HG03378 (cell line): ENCODE results near the gene RPS25.
A peak's percentile ranks its signal among the peaks of the same experiment; 100 is the strongest.
"Not testable (repeated sequence)": the region's sequence is repeated elsewhere in the genome, so short reads cannot be mapped to it uniquely, and the experiment has no call there.

Experiments
- ATAC-seq: cut with Tn5 transposase; IDR thresholded peaks from one replicate; pipeline ENCODE4 v1.9.1; 2021; ENCODE audit warnings: mild to moderate bottlenecking, moderate library complexity; ENCODE audit not compliant: unreplicated experiment

RPS25 gene

DNA sequence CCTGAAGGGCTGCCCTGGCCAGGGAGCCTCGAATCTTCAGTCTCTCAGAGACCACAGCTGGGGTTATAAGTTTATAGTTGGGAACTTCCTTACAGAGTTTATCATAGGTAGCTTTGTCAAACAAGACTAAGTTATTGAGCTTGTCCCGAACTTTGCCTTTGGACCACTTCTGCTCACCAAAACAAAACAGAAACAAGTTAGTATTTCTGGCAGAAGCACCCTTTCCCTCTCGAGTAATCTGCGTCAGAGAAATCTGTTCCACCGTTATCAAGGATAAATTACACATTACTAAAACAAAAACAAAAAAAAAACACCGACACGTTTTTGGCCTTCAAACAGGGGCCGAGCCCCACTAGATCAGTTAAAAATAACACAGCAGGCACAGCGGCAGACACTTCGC, 766 bp downstream of the RPS25 start:
- ATAC-seq: not testable (repeated sequence)

DNA sequence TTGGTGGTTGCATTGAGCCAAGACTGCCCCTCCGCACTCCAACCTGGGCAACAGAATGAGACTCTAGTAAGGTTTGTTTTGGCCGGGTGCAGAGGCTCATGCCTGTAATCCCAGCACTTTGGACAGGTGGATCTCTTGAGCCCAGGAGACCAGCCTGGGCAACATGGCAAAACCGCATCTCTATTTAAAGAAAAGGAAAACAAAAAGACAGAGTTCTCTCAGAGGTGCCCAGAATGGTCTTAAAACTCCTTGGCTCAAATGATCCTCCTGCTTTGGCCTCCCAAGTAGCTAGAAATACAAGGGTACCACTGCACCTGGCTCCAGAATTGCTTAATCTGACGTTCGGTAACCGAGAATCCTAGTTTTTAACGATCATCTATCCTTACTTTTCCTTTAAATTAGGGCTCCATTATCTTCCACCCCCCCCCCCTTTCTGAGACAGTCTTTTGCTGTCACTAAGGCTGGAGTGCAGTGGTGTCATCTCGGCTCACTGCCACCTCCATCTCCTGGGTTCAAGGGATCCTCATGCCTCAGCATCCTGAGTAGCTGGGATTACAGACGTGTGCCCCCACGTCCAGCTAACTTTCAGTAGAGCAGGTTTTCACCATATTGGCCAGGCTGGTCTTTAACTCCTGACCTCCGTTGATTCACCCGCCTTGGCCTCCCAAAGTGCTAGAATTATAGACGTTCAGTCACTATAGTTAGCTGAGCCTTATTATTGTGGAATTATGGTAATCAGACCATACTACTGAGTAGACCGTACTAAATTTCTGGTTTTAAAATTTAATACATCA, 1.7 kb downstream of the RPS25 start:
- no peak for ATAC-seq

DNA sequence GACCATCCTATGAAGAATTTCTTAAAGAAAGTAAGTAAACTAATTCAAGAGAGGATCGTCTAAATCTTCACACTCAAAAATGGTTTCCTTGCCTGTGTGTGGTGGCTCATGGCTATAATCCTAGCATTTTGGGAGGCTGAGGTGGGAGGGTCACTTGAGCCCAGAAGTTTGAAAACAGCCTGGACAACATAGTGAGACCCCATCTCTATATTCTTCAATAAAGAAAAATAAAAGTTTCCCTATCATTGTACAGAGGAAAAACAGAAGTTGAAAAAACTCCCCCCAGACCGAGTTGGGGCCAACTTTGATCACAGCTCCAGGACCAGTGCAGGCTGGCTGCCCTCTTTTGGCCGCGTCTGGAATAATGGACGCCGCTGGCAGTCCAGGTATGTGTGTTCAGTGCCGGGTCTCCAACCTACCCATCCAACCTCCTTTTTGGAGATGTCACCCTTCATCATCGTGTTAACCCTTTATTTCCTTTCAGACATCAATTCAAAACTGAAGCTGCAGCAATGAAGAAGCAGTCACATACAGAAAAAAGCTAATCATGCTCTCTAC, 3.0 kb downstream of the RPS25 start:
- ATAC-seq: no peak

DNA sequence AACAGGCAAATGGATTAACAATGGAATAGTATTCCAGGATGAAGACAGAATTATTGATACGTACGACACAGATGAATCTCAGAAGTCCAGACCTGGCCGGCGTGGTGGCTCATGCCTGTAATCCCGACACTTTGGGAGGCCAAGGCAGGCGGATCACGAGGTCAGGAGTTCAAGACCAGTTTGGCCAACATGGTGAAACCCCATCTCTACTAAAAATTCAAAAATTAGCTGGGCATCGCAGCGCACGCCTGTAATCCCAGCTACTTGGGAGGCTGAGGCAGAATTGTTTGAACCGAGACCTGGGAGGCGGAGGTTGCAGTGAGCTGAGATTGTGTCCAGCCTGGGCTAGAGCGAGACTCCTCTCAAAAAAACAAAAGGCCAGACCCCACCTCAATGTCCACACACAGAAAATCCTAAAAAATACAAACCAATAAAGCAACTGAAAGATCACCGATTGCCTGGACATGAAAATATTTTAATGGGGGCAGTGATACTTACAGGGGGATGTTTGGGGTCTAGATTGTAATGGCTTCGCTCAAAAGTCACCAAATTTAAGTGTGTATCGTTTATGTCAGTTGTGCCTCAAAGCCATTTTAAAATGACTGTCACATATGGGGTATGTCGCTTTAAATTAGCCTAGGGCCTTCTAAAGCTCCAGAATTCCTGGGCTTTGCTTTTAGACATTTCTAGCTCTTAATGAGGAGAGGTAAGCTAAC, 3.8 kb downstream of the RPS25 start:
- no peak for ATAC-seq

DNA sequence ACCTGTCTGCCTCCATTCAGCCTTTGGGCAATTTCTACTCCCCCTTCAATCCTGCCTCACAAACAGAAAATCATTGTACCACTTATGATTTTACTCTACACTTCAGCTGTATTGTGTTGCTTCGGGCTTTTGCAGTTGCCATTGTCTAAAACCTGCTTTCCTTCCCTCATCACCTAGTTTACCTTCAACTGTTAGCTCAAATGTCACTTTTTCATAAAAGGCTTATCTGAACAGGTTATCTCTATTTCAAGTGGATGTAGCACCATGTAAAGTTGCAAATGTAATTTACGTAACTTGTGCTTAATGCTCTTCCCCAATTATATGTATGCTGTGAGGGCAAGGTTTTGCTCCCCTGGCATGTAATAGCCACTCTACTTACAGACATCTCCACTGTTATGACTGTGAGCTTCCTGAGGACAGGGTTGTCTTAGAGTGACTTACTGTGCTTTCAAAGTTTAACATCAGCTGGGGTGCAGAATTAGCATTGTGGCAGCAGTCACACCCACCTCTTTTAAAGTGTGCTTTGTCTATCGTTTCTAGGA, 5.4 kb downstream of the RPS25 start:
- no peak for ATAC-seq

DNA sequence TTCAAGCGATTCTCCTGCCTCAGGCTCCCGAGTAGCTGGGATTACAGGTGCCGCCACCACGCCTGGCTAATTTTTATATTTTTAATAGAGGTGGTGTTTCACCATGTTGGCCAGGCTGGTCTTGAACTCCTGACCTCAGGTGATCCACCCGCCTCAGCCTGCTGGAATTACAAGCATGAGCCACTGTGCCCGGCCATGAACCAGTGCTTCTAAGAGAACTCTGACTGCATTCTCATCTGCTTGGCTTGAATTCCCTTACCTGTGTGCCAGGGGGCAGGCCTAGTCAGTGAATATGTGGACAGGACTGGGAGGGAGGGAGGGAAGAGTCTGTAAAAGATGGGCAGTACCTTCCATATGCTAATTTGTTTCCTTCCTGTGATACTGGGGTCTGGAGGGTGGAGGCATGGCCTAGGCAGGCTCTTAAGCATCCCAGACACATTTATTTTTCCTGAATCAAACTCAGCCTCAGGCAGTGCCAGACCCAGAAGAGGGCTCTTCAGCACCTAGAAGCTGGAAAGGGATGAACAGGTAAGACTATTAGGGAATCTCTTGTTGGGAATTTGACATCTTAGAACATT, 6.6 kb downstream of the RPS25 start:
- no peak for ATAC-seq

DNA sequence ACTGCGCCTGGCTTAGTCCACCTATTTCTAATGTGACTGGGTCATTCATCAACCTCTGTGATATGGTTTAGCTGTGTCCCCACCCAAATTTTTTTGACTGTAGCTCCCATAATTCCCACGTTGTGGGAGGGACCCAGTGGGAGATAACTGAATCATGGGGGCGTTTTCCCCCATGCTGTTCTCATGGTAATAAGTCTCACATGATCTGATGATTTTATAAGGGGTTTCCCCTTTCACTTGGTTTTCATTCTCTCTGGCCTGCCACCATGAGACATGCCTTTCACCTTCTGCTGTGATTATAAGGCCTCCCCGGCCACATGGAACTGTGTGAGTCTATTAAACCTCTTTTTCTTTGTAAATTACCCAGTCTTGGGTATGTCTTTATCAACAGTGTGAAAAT, 11.5 kb downstream of the RPS25 start:
- ATAC-seq: no peak

DNA sequence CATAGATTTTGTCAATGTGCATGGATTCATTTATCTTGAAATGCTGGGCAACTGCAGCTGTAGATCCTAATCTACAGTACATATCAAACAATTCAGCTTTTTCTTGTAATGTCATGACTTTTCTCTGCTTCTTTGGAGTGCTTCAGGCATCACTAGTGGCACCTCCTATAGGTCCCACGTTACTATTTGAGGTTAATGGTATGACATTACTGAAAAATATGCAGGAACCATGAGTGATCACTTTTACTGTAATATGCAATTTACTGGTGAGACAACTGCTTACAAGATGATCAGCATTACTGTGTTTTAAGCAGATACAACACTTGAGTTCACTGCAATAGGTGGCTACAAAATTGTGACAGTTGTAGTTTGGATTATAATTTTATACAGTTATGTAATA, 17.2 kb downstream of the RPS25 start:
- no peak for ATAC-seq

DNA sequence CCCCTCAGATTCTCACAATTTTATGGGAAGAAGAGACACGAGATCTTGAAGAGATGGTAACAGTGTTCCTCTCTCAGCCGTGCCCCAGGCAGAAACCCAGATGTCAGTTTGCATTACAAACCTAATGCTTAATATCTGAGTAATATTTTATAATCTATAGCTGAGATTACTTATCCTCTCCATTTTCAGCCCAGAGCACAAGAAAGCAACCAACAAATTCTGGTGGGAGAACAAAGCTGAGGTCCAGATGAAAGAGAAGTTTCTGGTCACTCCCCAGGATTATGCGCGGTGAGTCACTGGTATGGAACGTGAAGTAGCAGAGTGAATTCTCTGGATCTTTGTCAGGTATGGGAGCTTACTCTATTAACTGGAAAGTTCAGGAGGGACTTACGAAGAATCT, 19.3 kb downstream of the RPS25 start:
- ATAC-seq: no peak

DNA sequence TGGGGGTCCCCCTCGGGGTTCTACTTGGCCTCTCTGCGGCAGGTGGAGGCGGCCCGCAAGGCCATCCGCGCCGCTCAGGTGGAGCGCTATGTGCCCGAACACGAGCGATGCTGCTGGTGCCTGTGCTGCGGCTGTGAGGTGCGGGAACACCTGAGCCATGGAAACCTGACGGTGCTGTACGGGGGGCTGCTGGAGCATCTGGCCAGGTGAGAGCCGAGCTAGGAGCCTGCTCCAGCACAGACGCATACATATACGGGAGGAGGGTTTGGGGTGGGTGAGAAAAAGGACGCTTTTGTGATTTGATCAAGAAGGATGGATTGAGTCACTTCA, 19.8 kb downstream of the RPS25 start:
- ATAC-seq: no peak

DNA sequence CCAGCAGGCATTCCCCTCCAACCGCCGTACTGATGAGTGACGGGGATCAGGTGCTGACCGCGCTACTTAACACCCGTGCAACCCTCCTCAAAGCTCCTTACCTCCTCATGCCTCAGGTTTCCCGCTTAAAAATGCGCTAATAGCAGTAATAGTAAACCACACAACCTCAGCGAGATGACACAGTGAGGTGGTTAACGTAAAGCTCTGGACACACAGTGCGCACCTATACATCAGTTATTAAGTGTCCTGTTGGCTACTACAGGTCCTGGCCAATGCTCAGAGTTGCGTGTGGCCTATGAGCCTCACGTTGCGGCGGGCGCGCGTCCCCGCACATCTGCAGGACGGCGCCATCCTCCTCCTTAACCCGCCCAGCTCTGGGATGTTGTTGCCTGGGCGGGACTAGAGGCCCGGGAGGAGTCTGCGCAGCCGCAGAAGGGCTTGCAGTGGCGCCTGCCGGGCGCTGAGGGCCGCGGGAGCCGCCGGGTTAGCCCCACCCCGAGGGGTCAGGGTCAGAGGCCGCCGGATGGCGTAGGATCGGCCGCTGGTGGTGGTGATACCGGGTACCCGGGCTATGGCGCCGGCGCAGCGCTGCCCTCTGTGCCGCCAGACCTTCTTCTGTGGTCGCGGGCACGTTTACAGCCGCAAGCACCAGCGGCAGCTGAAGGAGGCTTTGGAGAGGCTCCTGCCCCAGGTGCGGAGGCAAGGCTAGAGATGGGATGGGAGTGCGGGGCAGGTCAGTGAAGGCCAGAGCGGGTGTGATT, 20.3 kb downstream of the RPS25 start, which contains the start of gene CENATAC:
Gene CENATAC, plus strand, starts transcription at position 512 of the 761 bp plus-strand sequence. Its CDS starts 60 bp downstream, at position 572.
- peak; percentile 79 for ATAC-seq

DNA sequence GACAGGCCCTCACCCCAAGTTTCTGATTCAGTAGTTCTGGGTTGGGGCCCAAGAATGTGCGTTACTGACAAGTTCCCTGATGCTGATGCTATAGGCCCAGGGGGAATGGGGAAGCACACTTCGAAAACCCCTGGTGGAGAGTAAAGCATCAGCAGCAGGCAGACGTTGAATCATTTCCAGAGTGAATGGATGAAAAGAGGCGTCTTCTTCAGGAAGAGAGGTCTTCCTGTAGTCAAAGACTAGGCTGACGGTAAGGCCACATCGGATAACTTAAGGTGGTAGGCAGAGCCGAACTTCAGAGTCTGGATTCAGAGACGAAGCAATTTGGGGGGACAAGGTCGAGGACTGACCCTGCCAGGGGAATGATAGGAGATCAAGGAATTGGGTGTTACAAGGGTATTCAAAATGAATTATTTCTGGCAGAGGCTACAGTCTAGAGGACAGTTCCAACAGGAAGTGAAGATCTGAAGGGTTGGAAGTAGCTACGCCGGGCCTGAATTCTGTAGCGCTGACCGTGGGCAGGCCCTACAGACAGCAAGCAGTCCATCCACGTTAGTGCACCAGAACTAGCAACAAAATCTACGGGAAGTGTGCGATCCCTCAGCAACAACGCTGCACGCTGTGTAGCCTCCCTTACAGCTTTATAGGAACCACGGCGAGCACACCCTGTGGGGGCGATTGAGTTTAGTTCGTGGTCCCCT, 21.1 kb downstream of the RPS25 start:
- ATAC-seq: peak; percentile 20

DNA sequence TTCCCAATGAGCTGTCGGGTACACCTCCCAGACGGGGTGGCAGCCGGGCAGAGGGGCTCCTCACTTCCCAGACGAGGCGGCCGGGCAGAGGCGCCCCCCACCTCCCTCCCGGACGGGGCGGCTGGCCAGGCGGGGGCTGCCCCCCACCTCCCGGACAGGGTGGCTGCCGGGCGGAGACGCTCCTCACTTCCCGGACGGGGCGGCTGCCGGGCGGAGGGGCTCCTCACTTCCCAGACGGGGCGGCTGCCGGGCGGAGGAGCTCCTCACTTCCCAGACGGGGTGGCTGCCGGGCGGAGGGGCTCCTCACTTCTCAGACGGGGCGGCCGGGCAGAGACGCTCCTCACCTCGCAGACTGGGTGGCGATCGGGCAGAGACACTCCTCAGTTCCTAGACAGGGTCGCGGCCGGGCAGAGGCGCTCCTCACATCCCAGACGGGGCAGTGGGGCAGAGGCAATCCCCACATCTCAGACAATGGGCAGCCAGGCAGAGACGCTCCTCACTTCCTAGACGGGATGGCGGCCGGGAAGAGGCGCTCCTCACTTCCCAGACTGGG, 26.6 kb downstream of the RPS25 start:
- ATAC-seq: not testable (repeated sequence)

DNA sequence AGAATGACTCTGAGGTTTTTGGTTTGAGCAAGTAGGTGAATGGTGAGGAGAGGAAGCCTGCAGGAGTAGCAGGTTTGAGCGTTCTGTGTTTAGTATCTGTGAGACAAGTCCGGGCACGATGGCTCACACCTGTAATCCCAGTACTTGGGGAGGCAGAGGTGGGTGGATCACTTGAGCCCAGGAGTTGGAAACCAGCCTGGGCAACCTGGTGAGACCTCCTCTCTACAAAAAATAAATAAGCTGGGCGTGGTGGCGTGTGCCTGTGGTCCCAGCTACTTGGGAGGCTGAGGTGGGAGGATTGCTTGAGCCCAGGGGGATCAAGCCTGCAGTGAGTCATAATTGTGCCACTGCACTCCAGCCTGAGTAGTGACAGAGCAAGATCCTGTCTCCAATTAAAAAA, 29.9 kb downstream of the RPS25 start:
- no peak for ATAC-seq

DNA sequence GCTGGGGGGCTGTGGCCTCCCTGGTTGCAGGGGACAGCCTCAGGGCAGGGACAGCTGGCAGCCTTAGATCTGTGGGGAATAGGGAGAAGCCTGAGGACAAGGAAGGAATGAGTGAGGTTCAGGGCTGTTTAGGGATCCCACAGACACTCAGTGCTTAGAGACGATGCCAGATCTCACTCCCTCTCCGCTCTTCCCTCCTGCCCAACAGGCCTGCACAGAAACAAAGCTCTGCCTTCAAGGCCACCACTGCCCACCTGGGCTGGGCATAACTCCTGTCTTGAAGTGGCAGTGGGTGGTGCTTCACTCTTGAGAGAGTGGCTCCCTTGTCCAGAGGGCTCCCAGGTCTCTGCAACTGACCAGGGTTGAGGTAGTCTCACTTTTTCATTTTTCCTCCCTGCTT, 33.3 kb downstream of the RPS25 start:
- ATAC-seq: no peak

DNA sequence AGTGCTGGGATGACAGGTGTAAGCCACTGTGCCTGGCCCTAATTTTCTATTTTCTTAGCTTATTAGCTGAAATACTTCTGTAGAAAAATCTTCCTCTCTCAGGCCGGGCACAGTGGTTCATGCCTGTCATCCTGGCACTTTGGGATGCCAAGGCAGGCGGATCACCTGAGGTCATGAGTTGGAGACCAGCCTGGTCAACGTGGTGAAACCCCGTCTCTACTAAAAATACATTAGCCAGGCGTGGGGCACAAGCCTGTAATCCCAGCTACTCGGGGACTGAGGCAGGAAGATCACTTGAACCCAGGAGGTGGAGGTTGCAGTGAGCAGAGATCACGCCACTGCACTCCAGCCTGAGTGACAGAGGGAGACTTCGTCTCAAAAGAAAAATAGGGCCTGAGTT, 33.8 kb downstream of the RPS25 start:
- not testable (repeated sequence) for ATAC-seq

DNA sequence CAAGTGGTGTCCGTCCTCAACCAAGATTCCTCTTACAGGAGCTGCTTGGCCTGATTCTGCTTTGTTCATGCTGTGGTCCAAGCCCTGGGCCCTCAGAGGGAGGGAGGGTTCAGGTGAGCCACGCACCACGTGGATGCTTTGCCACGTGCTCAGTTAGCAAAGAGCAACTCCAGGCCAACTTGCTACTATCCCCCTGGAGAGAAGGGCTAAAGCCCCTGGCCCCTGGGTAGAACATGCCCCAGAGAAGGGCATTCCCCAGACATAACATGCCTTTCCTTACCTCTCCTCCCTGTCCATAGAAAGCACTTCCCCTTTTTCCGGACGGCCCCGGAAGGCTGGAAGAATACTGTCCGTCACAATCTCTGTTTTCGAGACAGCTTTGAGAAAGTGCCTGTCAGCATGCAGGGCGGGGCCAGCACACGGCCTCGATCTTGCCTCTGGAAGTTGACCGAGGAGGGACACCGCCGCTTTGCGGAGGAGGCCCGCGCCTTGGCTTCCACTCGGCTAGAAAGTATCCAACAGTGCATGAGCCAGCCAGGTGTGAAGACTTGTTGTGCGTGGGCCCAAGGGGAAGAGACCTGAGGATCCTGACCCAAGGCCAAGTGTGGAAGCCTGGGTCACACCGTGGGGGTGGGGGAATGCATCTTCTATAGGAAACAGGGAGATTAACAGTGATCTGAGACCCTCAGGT, 37.8 kb downstream of the RPS25 start:
- no peak for ATAC-seq

DNA sequence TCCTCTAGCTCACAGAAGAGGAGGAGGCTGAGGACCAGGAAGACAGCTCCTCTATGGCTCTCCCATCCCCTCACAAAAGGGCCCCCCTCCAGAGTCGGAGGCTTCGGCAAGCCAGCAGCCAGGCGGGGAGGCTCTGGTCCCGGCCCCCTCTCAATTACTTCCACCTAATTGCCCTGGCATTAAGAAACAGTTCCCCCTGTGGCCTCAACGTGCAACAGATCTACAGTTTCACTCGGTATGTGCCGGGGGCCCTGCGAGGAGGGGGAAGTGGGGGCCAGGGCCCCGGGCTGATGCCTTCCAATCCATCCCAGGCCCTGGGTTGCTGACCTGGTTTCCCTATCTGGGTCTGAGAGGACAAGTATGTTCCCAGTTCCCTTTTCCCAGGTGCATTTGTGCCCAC, 38.7 kb downstream of the RPS25 start:
- no peak for ATAC-seq
